ENCODE data around the gene JUP.

DNA sequence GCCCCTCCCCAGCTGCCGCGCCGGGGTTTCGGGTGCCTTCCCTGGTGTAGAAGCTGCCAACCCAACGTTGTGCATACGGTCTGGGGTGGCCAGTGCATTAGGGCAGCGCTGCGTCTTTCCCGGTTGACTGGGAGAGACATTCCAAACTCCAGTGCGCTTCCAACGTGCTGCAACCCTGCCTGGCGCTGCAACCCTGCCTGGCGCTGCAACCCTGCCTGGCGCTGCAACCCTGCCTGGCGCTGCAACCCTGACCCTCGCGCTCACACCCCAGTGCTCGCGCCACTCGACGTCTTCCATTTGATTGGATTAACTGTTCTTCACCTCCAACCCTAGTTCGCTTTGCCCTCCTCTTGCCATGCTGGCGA is 51.6 kb downstream of the JUP start:
- TF ChIP-seq ZNF70 (CRISPR knock-in tag; IDR thresholded peaks at IDR 0.05) (no peak), ISL1 (CRISPR knock-in tag; IDR thresholded peaks at IDR 0.05) (no peak), OSR1 (CRISPR knock-in tag; IDR thresholded peaks at IDR 0.05) (no peak), ZNF565 (CRISPR knock-in tag; conservative IDR thresholded peaks at IDR 0.05; ENCODE audit: low read depth) (no peak), ARNTL (CRISPR knock-in tag; IDR thresholded peaks at IDR 0.05; ENCODE audit: borderline replicate concordance, low read depth) (no peak), ZFP30 (CRISPR knock-in tag; IDR thresholded peaks at IDR 0.05) (no peak), ZFP3 (CRISPR knock-in tag; IDR thresholded peaks at IDR 0.05) (no peak), ZNF8 (CRISPR knock-in tag; IDR thresholded peaks at IDR 0.05) (no peak)
- TF ChIP-seq, protein P1, sequence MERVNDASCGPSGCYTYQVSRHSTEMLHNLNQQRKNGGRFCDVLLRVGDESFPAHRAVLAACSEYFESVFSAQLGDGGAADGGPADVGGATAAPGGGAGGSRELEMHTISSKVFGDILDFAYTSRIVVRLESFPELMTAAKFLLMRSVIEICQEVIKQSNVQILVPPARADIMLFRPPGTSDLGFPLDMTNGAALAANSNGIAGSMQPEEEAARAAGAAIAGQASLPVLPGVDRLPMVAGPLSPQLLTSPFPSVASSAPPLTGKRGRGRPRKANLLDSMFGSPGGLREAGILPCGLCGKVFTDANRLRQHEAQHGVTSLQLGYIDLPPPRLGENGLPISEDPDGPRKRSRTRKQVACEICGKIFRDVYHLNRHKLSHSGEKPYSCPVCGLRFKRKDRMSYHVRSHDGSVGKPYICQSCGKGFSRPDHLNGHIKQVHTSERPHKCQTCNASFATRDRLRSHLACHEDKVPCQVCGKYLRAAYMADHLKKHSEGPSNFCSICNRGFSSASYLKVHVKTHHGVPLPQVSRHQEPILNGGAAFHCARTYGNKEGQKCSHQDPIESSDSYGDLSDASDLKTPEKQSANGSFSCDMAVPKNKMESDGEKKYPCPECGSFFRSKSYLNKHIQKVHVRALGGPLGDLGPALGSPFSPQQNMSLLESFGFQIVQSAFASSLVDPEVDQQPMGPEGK (CRISPR knock-in tag; IDR thresholded peaks at IDR 0.05; ENCODE audit: borderline replicate concordance) = no peak
- TF ChIP-seq, protein P2, sequence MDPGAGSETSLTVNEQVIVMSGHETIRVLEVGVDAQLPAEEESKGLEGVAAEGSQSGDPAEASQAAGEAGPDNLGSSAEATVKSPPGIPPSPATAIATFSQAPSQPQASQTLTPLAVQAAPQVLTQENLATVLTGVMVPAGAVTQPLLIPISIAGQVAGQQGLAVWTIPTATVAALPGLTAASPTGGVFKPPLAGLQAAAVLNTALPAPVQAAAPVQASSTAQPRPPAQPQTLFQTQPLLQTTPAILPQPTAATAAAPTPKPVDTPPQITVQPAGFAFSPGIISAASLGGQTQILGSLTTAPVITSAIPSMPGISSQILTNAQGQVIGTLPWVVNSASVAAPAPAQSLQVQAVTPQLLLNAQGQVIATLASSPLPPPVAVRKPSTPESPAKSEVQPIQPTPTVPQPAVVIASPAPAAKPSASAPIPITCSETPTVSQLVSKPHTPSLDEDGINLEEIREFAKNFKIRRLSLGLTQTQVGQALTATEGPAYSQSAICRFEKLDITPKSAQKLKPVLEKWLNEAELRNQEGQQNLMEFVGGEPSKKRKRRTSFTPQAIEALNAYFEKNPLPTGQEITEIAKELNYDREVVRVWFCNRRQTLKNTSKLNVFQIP (CRISPR knock-in tag; IDR thresholded peaks at IDR 0.05; ENCODE audit: borderline replicate concordance, low read depth) = no peak
- TF ChIP-seq, protein P3, sequence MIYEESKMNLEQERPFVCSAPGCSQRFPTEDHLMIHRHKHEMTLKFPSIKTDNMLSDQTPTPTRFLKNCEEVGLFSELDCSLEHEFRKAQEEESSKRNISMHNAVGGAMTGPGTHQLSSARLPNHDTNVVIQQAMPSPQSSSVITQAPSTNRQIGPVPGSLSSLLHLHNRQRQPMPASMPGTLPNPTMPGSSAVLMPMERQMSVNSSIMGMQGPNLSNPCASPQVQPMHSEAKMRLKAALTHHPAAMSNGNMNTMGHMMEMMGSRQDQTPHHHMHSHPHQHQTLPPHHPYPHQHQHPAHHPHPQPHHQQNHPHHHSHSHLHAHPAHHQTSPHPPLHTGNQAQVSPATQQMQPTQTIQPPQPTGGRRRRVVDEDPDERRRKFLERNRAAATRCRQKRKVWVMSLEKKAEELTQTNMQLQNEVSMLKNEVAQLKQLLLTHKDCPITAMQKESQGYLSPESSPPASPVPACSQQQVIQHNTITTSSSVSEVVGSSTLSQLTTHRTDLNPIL (CRISPR knock-in tag; IDR thresholded peaks at IDR 0.05; ENCODE audit: low read depth) = no peak
